Keratinocyte (primary cell): ENCODE data around the gene OPHN1. TPM values are rescaled to one million over a fixed set of nuclear protein-coding genes. Genes with fewer than 3 reads are reported as not detected.

Experiments
- DNase-seq: peaks from one replicate; pipeline ENCODE4 v3.0.0-alpha.2; 2011; ENCODE audit warnings: low read depth, missing footprints, low spot score
- FAIRE-seq: peaks from 2 replicates; lab custom pipeline; 2011; peaks lifted over from hg19 to GRCh38; lab: Jason Lieb, UNC
- H2AFZ ChIP-seq: 2 replicates; pipeline ENCODE4 v1.6.0; 2012; ENCODE audit warnings: low read length, control low read depth, inconsistent platforms; ENCODE audit not compliant: control insufficient read depth
- H3K27ac ChIP-seq: 2 replicates; pipeline ENCODE4 v1.5.1; 2011; ENCODE audit warnings: low read length; ENCODE audit not compliant: control insufficient read depth, insufficient read depth
- H3K27me3 ChIP-seq: 3 replicates; pipeline ENCODE4 v1.6.0; 2011; ENCODE audit warnings: low read length; ENCODE audit not compliant: control insufficient read depth, insufficient read depth; ENCODE audit errors: extremely low read depth
- H3K36me3 ChIP-seq, 2 experiments: 2 replicates in 1 of 2; 3 replicates in 1 of 2; pipeline ENCODE4 v1.5.1; 2011; ENCODE audit warnings: low read length in 2 of 2, mild to moderate bottlenecking in 1 of 2; ENCODE audit not compliant: control insufficient read depth in 2 of 2, insufficient read depth in 2 of 2; ENCODE audit errors: extremely low read depth in 1 of 2
- H3K4me1 ChIP-seq: 3 replicates; pipeline ENCODE4 v1.5.1; 2011; ENCODE audit warnings: low read length; ENCODE audit not compliant: control insufficient read depth, insufficient read depth; ENCODE audit errors: extremely low read depth
- H3K4me2 ChIP-seq: 3 replicates; pipeline ENCODE4 v1.6.0; 2011; ENCODE audit warnings: low read depth, low read length; ENCODE audit not compliant: control insufficient read depth, insufficient read depth; ENCODE audit errors: extremely low read depth
- H3K4me3 ChIP-seq, 3 experiments: fragments of 200-600 bp in 1 of 3; sonication (generic) in 1 of 3; 2 replicates in 2 of 3; 3 replicates in 1 of 3; pipeline ENCODE4 v1.5.1; 2011 to 2016; ENCODE audit warnings: low read length in 3 of 3, mild to moderate bottlenecking in 3 of 3, control low read depth in 2 of 3, inconsistent platforms in 1 of 3, low read depth in 1 of 3, mixed read lengths in 1 of 3, mixed run types in 1 of 3, moderate library complexity in 1 of 3; ENCODE audit not compliant: control insufficient read depth in 2 of 3, insufficient read depth in 2 of 3; ENCODE audit errors: extremely low read depth in 1 of 3
- H3K79me2 ChIP-seq: 2 replicates; pipeline ENCODE4 v1.6.0; 2012; ENCODE audit warnings: low read length; ENCODE audit not compliant: control insufficient read depth, insufficient read depth
- H3K9ac ChIP-seq: 3 replicates; pipeline ENCODE4 v1.6.0; 2011; ENCODE audit warnings: low read length; ENCODE audit not compliant: control insufficient read depth, insufficient read depth; ENCODE audit errors: extremely low read depth
- H3K9me1 ChIP-seq: 3 replicates; pipeline ENCODE4 v1.6.0; 2011; ENCODE audit warnings: low read length; ENCODE audit not compliant: control insufficient read depth, insufficient read depth; ENCODE audit errors: extremely low read depth
- H3K9me3 ChIP-seq: 2 replicates; pipeline ENCODE4 v1.5.1; 2012; ENCODE audit warnings: low read depth, low read length; ENCODE audit not compliant: control insufficient read depth
- H4K20me1 ChIP-seq: 3 replicates; pipeline ENCODE4 v1.6.0; 2011; ENCODE audit warnings: low read length; ENCODE audit not compliant: control insufficient read depth, insufficient read depth; ENCODE audit errors: extremely low read depth
- CTCF ChIP-seq, 3 experiments: IDR thresholded peaks in 1 of 3; conservative IDR thresholded peaks in 1 of 3; optimal IDR thresholded peaks in 1 of 3; 2 replicates in 2 of 3; 3 replicates in 1 of 3; pipeline versions ENCODE3 to v1.5.1; 2011; ENCODE audit warnings: low read length in 3 of 3, mild to moderate bottlenecking in 3 of 3, moderate library complexity in 2 of 3, control low read depth in 1 of 3, inconsistent platforms in 1 of 3; ENCODE audit not compliant: insufficient read depth in 2 of 3; ENCODE audit errors: extremely low read depth in 1 of 3
- EZH2 ChIP-seq: IDR thresholded peaks from one replicate; pipeline ENCODE4 v1.6.1; 2012; ENCODE audit warnings: inconsistent platforms, mild to moderate bottlenecking, low read length, moderate library complexity
- dilution Hi-C: fragments of 300-500 bp; cut with MboI; formaldehyde crosslinking; loops from one replicate; pipeline ENCODE4 v1.7.0; 2020; ENCODE audit warnings: low sequenced_read_pairs; ENCODE audit not compliant: extremely low pct_ligation_motif_present
- polyA plus RNA-seq, 5 experiments: library from polyadenylated mRNA; depleted of rRNA in 3 of 5; stranded (reverse) in 3 of 5; stranded (forward) in 1 of 5; unstranded in 1 of 5; fragments of >200 nt; gene quantifications; 1 replicate in 1 of 5; 2 replicates in 3 of 5; 3 replicates in 1 of 5; pipeline versions ENCODE4 v1.2.1 to v1.2.3, GENCODE V29; 2011 to 2012; ENCODE audit warnings: missing spikeins in 2 of 5, low read depth in 1 of 5, low replicate concordance in 1 of 5

OPHN1 gene
- polyA plus RNA-seq, 1 donor (not counting 4 experiments of a cell fraction or from before 2014, with no cell fraction given), result 3.1 TPM

GRCh38 chrX:68209008-68209407, 224.3 kb downstream of the OPHN1 start:
- H3K36me3 ChIP-seq, result no peaks in the 10 kb centered on the region
- no peak overlapping the region for H3K9ac ChIP-seq
- H3K4me2 ChIP-seq, result no peak overlapping the region
- H3K9me3 ChIP-seq, result no peaks in the 10 kb centered on the region
- dilution Hi-C loops, result no loop called here
- H3K4me1 ChIP-seq, result no peaks in the 10 kb centered on the region
- no peak overlapping the region for H2AFZ ChIP-seq
- H4K20me1 ChIP-seq, result no peaks in the 10 kb centered on the region
- FAIRE-seq (no peak), DNase-seq (no peak)
- no peaks in the 10 kb centered on the region for H3K27me3 ChIP-seq
- TF ChIP-seq CTCF (optimal IDR thresholded peaks at IDR 0.05 in 1 of 3, IDR thresholded peaks at IDR 0.05 in 1 of 3, conservative IDR thresholded peaks at IDR 0.05 in 1 of 3; ENCODE audit: extremely low read depth in 1 of 3, insufficient read depth in 2 of 3, low read length in 3 of 3), result no peak
- no peak for TF ChIP-seq EZH2
- H3K27ac ChIP-seq, result no peak overlapping the region
- H3K4me3 ChIP-seq, result no peak overlapping the region
- H3K9me1 ChIP-seq, result no peaks in the 10 kb centered on the region
- no peaks in the 10 kb centered on the region for H3K79me2 ChIP-seq

GRCh38 chrX:68204521-68205038, 228.7 kb downstream of the OPHN1 start:
- no peaks in the 10 kb centered on the region for H3K36me3 ChIP-seq
- H4K20me1 ChIP-seq, result no peaks in the 10 kb centered on the region
- FAIRE-seq, result no peak

More at GRCh38 chrX:68204521-68205038, 228.7 kb downstream of the OPHN1 start:
- no peak overlapping the region for H3K4me2 ChIP-seq
- H3K9me3 ChIP-seq, result no peaks in the 10 kb centered on the region
- no peaks in the 10 kb centered on the region for H3K4me1 ChIP-seq
- H3K27ac ChIP-seq, result no peak overlapping the region
- no peaks in the 10 kb centered on the region for H3K79me2 ChIP-seq
- H3K4me3 ChIP-seq, result no peak overlapping the region
- H2AFZ ChIP-seq, result no peak overlapping the region
- dilution Hi-C loops, result no loop called here
- TF ChIP-seq CTCF (optimal IDR thresholded peaks at IDR 0.05 in 1 of 3, IDR thresholded peaks at IDR 0.05 in 1 of 3, conservative IDR thresholded peaks at IDR 0.05 in 1 of 3; ENCODE audit: extremely low read depth in 1 of 3, insufficient read depth in 2 of 3, low read length in 3 of 3) (no peak), EZH2 (no peak)
- H3K9me1 ChIP-seq, result no peaks in the 10 kb centered on the region
- H3K27me3 ChIP-seq, result no peaks in the 10 kb centered on the region
- DNase-seq, result no peak
- no peak overlapping the region for H3K9ac ChIP-seq
